Endodermal cell (in vitro differentiated cells): Measurements from ENCODE around the gene MDFIC. TPM values are rescaled to one million over a fixed set of nuclear protein-coding genes. Genes with fewer than 3 reads are reported as not detected.

Experiments
- DNase-seq: peaks from one replicate; pipeline ENCODE4 v3.0.0-alpha.2; 2017
- H3K27ac ChIP-seq: 2 replicates; pipeline ENCODE4 v1.5.1; 2013; ENCODE audit warnings: mild to moderate bottlenecking, low read depth, low read length, moderate library complexity
- H3K27me3 ChIP-seq: 2 replicates; pipeline ENCODE4 v1.6.1; 2013; ENCODE audit warnings: mild to moderate bottlenecking, low read length, moderate library complexity; ENCODE audit not compliant: insufficient read depth, control insufficient read depth, poor library complexity, severe bottlenecking
- H3K36me3 ChIP-seq: 2 replicates; pipeline ENCODE4 v1.7.0; 2013; ENCODE audit warnings: mild to moderate bottlenecking, low read length, moderate library complexity; ENCODE audit not compliant: control insufficient read depth, insufficient read depth
- H3K4me1 ChIP-seq: one replicate; pipeline ENCODE4 v1.7.0; 2013; ENCODE audit warnings: low read length; ENCODE audit not compliant: control insufficient read depth, insufficient read depth
- H3K4me3 ChIP-seq: 2 replicates; pipeline ENCODE4 v1.5.1; 2013; ENCODE audit warnings: mild to moderate bottlenecking, low read length, moderate library complexity
- H3K9ac ChIP-seq: 2 replicates; pipeline ENCODE4 v1.6.1; 2013; ENCODE audit warnings: mild to moderate bottlenecking, low read length, moderate library complexity; ENCODE audit not compliant: poor library complexity, severe bottlenecking; ENCODE audit errors: extremely low read depth
- H3K9me3 ChIP-seq: 2 replicates; pipeline ENCODE4 v1.6.1; 2013; ENCODE audit warnings: mild to moderate bottlenecking, low read length, moderate library complexity; ENCODE audit not compliant: control insufficient read depth
- H3K27ac Mint-ChIP-seq: 2 replicates; pipeline ENCODE4 v1.8.0; 2020; ENCODE audit warnings: mixed read lengths
- H3K27me3 Mint-ChIP-seq: 2 replicates; pipeline ENCODE4 v1.8.0; 2021; ENCODE audit warnings: mild to moderate bottlenecking, mixed read lengths; ENCODE audit not compliant: insufficient read depth
- H3K36me3 Mint-ChIP-seq: 2 replicates; pipeline ENCODE4 v1.8.0; 2020; ENCODE audit warnings: low read depth, mixed read lengths
- H3K4me1 Mint-ChIP-seq: 2 replicates; pipeline ENCODE4 v1.8.0; 2020; ENCODE audit warnings: mixed read lengths
- H3K4me3 Mint-ChIP-seq: 2 replicates; pipeline ENCODE4 v1.8.0; 2020; ENCODE audit warnings: mild to moderate bottlenecking, moderate library complexity, mixed read lengths
- H3K9me3 Mint-ChIP-seq: 2 replicates; pipeline ENCODE4 v1.8.0; 2020; ENCODE audit warnings: mild to moderate bottlenecking, mixed read lengths
- WGBS, 2 experiments: methylation state at CpG; one replicate each; pipeline versions ENCODE4 v1.1.5 to v1.1.7; 2013; ENCODE audit warnings: missing lambda C conversion rate in 2 of 2, mixed read lengths in 1 of 2; ENCODE audit not compliant: insufficient coverage in 1 of 2, insufficient read length in 1 of 2; 5-methylcytosine and 5-hydroxymethylcytosine counted together
- total RNA-seq, 2 donors: library from RNA; stranded (reverse); fragmentation: NEBNext Ultra II Directional in 1 of 2; extraction: Animal tissue kit (Norgen Biotek cat#: 25700) in 1 of 2; gene quantifications; 2 replicates in 1 of 2; 3 replicates in 1 of 2; pipeline ENCODE4 v1.2.1, GENCODE V29; 2021
- TF ChIP-seq, protein P1 (sequence below): fragments of 200-600 bp; sonication (generic); conservative IDR thresholded peaks from 2 replicates; pipeline ENCODE4 v1.5.0; 2021; ENCODE audit warnings: antibody characterized with exemption, mild to moderate bottlenecking

Gene MDFIC
- total RNA-seq, 2 donors from 2014 or later: 7.4 to 15.1 TPM

DNA sequence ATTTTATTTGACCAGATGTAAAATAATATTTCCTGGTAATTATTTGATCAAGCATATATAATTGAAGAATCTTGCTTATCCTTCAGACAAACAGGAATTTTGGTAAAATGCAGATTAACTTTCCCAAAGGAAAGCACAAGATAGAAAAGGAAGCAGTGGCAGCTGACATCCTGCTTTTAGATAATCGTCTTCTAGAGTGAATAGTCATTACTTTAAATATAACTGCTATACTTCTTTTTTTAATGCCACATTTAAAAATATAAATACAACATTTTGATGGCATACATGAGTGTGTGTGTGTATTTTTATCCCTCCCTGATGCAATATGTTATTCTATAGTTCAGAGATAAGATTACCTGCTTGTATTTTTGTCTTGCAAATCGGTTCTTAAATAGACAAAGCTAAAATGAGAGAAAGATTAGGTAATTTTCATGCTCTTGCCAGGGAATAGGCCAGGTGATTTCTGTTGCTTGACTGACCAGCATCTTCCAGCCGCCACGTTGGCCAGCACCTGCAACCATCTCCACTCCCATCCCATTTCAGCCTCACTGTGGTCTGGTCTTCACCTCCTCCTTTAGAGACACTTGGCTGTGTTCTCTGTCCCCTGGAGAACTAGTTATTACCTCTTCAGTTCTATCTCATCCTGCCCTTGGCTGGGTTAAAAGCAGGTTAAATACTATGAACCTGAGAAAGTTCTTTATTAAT lies 58.1 kb downstream of the MDFIC start:
- Histone ChIP-seq H3K36me3 (no peaks in the 10 kb centered on the region), H3K9ac (no peak overlapping the region), H3K4me1 (no peaks in the 10 kb centered on the region), H3K27me3 (no peaks in the 10 kb centered on the region), H3K4me3 (no peak overlapping the region), H3K9me3 (no peaks in the 10 kb centered on the region), H3K27ac (no peak overlapping the region)
- Mint-ChIP-seq H3K27ac (no peak overlapping the region), H3K4me1 (peaks cover 12% of the 10 kb centered on the region), H3K9me3 (no peaks in the 10 kb centered on the region), H3K36me3 (no peaks in the 10 kb centered on the region), H3K27me3 (no peaks in the 10 kb centered on the region), H3K4me3 (no peak overlapping the region)
- WGBS, 2 experiments: 87 to 93% methylated on average over 3 to 4 of the region's 4 CpGs
- no peak for DNase-seq
- TF ChIP-seq, protein P1, sequence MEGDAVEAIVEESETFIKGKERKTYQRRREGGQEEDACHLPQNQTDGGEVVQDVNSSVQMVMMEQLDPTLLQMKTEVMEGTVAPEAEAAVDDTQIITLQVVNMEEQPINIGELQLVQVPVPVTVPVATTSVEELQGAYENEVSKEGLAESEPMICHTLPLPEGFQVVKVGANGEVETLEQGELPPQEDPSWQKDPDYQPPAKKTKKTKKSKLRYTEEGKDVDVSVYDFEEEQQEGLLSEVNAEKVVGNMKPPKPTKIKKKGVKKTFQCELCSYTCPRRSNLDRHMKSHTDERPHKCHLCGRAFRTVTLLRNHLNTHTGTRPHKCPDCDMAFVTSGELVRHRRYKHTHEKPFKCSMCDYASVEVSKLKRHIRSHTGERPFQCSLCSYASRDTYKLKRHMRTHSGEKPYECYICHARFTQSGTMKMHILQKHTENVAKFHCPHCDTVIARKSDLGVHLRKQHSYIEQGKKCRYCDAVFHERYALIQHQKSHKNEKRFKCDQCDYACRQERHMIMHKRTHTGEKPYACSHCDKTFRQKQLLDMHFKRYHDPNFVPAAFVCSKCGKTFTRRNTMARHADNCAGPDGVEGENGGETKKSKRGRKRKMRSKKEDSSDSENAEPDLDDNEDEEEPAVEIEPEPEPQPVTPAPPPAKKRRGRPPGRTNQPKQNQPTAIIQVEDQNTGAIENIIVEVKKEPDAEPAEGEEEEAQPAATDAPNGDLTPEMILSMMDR: no peak

DNA sequence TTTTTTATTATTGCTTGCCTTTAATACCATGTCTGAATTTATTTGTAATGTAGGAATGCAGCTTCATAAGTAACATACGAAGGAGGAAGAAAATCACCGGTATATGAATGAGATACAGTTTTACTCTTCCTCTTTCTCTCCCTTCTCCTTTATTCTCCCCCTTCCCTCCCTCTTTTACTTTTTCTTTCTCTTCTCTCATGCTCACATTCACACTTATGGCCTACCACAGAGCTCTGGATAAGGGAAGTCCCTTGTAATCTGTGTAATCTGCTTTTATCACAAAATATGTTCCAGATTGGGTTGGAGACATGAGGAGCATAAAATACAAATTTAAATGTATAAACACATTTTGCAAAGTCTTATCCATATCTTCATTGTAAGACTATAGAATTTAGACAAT lies 59.4 kb downstream of the MDFIC start:
- H3K4me3 ChIP-seq: no peak overlapping the region
- 94 to 100% methylated on average over 1 to 2 of the region's 2 CpGs for WGBS, 2 experiments
- H3K4me1 ChIP-seq: no peaks in the 10 kb centered on the region
- TF ChIP-seq, protein P1: no peak
- DNase-seq: no peak
- Mint-ChIP-seq H3K9me3 (no peaks in the 10 kb centered on the region), H3K27me3 (no peaks in the 10 kb centered on the region), H3K4me3 (no peak overlapping the region), H3K36me3 (no peaks in the 10 kb centered on the region), H3K4me1 (peaks cover 22% of the 10 kb centered on the region), H3K27ac (no peak overlapping the region)
- H3K9ac ChIP-seq: no peak overlapping the region
- no peaks in the 10 kb centered on the region for H3K9me3 ChIP-seq
- H3K36me3 ChIP-seq: no peaks in the 10 kb centered on the region
- no peak overlapping the region for H3K27ac ChIP-seq
- no peaks in the 10 kb centered on the region for H3K27me3 ChIP-seq

DNA sequence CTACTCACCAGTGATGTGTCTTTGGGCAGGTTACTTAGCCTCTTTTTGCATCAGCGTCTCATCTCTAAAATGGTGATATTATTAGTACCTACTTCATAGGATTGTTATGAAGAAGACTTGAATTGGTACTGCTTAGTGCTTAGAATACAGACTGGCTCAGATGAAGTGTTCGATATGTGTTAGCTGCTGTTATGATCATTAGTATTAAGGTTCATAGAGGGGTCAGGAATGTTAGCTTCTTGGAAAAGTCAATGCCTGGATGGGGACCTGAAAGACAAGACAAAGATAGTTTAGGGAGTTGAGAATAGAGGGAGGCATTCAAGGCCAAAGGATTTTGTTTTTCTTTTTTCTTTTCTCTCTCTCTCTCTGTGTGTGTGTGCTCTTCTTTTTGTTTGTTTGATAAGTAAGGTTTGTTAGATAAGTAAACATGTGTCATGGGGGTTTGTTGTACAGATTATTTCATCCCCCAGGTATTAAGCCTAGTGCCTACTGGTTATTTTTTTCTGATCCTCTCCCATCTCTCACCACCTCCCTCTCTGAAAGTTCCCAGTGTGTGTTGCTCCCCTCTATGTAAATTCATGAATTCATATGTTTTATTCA lies 63.3 kb downstream of the MDFIC start:
- TF ChIP-seq, protein P1: no peak
- H3K9me3 Mint-ChIP-seq: no peaks in the 10 kb centered on the region
- H3K27ac ChIP-seq: no peak overlapping the region
- H3K9ac ChIP-seq: no peak overlapping the region
- no peak for DNase-seq
- no peak overlapping the region for H3K27ac Mint-ChIP-seq
- H3K4me1 Mint-ChIP-seq: peaks cover 23% of the 10 kb centered on the region
- 86 to 95% methylated on average over 1 to 2 of the region's 2 CpGs for WGBS, 2 experiments
- no peaks in the 10 kb centered on the region for H3K9me3 ChIP-seq
- H3K4me3 ChIP-seq: no peak overlapping the region
- H3K36me3 Mint-ChIP-seq: no peaks in the 10 kb centered on the region
- no peaks in the 10 kb centered on the region for H3K27me3 ChIP-seq
- no peak overlapping the region for H3K4me3 Mint-ChIP-seq
- H3K36me3 ChIP-seq: no peaks in the 10 kb centered on the region
- peaks cover 10% of the 10 kb centered on the region for H3K4me1 ChIP-seq
- no peaks in the 10 kb centered on the region for H3K27me3 Mint-ChIP-seq
